Measurements from ENCODE around the gene RALGAPB.

The RALGAPB gene

DNA sequence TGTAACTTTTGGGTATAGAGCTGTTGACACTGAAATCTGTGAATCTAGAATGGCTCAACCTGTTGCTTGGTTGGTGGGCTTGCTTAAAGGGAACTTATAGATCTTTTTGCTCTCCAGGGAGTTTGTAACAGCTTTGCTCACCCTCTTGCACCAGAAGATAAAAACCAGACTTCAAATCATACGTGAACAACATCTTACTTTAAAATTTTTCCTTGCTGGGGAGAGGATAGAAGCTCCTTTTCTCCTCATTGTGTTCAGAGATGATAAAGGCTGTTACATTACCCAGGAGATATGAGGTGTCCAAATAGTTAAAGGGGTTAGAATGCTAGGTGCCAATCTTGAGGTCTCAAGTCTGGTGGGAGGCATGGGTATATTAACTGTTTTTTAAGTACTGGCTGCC lies 46.8 kb downstream of the RALGAPB start:
- TF ChIP-seq ZFX (IDR thresholded peaks at IDR 0.05; ENCODE audit: borderline replicate concordance) = no peak
- TF ChIP-seq, protein P1, sequence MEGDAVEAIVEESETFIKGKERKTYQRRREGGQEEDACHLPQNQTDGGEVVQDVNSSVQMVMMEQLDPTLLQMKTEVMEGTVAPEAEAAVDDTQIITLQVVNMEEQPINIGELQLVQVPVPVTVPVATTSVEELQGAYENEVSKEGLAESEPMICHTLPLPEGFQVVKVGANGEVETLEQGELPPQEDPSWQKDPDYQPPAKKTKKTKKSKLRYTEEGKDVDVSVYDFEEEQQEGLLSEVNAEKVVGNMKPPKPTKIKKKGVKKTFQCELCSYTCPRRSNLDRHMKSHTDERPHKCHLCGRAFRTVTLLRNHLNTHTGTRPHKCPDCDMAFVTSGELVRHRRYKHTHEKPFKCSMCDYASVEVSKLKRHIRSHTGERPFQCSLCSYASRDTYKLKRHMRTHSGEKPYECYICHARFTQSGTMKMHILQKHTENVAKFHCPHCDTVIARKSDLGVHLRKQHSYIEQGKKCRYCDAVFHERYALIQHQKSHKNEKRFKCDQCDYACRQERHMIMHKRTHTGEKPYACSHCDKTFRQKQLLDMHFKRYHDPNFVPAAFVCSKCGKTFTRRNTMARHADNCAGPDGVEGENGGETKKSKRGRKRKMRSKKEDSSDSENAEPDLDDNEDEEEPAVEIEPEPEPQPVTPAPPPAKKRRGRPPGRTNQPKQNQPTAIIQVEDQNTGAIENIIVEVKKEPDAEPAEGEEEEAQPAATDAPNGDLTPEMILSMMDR (IDR thresholded peaks at IDR 0.05) = no peak
- H3K27ac ChIP-seq = no peak overlapping the region

DNA sequence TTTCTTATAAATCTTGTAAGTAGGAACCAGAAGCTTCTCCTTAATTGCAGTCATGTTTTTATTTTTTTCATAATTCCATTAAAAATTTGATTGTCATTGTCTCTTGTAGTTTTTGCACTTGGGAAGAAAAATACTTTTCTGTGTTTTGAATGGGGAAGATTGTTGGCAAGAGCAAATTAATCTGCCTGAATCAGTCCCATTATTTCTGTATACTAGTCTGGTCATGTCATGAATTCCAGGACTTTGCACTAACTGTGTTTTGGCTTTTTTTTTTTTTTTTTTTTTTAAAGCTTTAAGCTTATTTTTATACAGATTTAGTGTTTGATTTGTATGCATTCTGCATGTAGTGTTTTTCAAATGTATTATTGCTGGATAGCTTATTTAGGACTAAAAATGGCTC lies 47.6 kb downstream of the RALGAPB start:
- no peak overlapping the region for H3K27ac ChIP-seq
- TF ChIP-seq, protein P1 (IDR thresholded peaks at IDR 0.05) = no peak
- TF ChIP-seq ZFX (IDR thresholded peaks at IDR 0.05; ENCODE audit: borderline replicate concordance) = no peak

DNA sequence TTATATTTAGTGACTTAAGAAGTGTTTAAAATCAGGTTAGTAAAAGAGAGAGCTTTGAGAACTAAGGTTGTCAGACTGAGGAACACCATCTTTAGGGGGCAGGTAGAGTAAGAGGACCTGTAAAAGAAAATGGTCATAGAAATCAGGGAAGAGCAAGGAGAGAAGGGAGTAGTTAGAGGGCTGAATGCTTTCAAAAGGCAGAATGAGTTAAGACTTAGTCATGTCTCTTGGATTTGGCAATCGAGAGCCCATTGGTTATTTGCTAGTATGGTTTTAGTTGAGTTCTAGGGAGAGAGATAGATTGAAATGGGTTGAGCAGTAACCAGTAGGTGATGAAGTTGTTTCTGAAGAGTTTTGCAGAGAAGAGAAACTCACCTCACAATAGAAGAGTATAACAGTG lies 51.1 kb downstream of the RALGAPB start:
- no peak for TF ChIP-seq ZFX (IDR thresholded peaks at IDR 0.05; ENCODE audit: borderline replicate concordance)
- TF ChIP-seq, protein P1 (IDR thresholded peaks at IDR 0.05) = no peak
- H3K27ac ChIP-seq = no peak overlapping the region

DNA sequence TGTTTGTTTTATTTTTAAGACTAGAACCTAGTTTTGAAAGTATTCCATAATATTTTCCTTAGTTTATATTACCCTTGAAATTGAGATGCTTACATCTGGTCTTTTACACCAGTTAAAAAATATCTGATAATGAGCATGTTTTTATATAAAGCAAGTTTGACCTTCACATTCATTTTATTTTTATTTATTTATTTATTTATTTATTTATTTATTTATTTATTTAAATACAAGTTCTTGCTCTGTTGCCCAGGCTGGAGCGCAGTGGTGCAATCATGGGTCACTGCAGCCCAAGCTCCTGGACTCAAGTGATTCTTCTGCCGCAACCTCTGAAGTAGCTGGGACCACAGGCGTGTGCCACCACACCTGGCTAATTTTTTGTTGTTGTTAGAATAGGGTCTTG lies 55.5 kb downstream of the RALGAPB start:
- no peak overlapping the region for H3K27ac ChIP-seq
- TF ChIP-seq, protein P1 (IDR thresholded peaks at IDR 0.05) = no peak
- TF ChIP-seq ZFX (IDR thresholded peaks at IDR 0.05; ENCODE audit: borderline replicate concordance) = no peak

DNA sequence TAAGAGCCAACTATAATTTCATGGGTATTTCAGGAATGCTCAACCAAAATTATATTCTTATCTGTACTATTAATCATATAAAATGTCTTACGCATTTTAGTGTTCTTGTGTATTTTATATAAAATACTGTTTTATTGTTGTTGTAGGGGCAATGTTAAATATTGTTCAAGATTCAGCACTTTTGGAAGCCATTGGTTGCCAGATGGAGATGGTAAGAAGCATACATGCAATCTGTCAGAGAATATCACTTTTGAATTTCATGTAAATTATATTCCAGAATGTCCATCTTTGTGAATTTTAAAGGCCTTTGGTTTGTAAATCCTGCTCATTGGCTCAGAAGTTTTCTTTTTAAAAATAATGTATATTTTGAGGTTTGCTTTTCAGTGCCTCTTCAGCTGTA lies 58.4 kb downstream of the RALGAPB start:
- TF ChIP-seq, protein P1 (IDR thresholded peaks at IDR 0.05) = no peak
- TF ChIP-seq ZFX (IDR thresholded peaks at IDR 0.05; ENCODE audit: borderline replicate concordance) = no peak
- no peak overlapping the region for H3K27ac ChIP-seq

DNA sequence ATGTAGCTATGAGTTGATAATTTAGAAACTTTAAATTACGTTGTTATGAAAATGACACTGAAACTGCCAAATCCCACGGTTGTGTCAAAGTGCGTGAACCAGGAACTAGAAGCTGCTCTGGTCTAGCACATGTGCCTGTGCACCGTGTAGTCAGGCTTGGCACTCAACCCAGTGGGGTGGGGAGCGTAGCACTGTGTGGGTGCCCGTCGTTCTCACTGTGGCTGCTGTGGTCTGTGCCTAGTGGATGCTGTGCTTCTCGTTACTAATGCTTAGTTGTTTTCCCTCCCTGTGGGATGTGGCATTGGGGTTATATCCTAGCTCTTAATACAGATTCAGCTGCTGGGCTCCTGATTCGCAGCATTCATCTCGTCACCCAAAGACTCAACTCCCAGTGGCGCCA lies 62.1 kb downstream of the RALGAPB start:
- TF ChIP-seq ZFX (IDR thresholded peaks at IDR 0.05; ENCODE audit: borderline replicate concordance) = no peak
- TF ChIP-seq, protein P1 (IDR thresholded peaks at IDR 0.05) = no peak
- no peak overlapping the region for H3K27ac ChIP-seq

DNA sequence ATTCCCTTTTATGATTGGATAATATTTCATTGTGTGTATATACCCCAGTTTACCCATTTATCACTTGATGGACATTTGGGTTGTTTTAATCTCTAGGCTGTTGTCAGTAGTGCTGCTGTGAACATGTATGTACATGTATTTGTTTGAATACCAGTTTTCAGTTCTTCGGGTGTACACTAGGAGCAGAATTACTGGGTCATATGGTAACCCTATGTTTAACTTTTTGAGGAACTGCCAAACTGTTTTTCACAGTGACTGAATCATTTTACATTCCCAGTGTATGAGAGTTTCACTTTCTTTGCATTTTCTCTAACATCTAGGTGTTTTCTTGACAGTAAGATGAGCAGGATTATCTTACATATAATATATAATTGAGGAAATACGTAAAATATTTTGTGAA lies 63.7 kb downstream of the RALGAPB start:
- TF ChIP-seq, protein P1 (IDR thresholded peaks at IDR 0.05) = no peak
- TF ChIP-seq ZFX (IDR thresholded peaks at IDR 0.05; ENCODE audit: borderline replicate concordance) = no peak

More for the DNA sequence above, 63.7 kb downstream of the RALGAPB start:
- no peak overlapping the region for H3K27ac ChIP-seq

Data from 22Rv1 (cell line).